ENCODE data around the gene SLN.

SLN gene

DNA sequence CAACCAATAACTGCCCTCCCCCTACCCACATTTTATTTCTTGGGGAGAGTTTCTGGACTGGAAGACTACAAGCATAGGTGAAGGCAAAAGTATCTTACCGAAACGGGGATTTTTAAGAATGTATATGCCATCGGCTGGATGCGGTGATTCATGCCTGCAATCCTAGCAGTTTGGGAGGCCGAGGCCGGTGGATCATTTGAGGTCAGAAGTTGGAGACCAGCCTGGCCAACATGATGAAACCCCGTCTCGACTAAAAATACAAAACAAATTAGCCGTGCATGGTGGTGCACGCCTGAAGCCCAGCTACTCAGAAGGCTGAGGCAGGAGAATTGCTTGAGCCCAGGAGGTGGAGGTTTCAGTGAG is 20.8 kb upstream of the SLN start:
- no peak overlapping the region for H3K27ac ChIP-seq

DNA sequence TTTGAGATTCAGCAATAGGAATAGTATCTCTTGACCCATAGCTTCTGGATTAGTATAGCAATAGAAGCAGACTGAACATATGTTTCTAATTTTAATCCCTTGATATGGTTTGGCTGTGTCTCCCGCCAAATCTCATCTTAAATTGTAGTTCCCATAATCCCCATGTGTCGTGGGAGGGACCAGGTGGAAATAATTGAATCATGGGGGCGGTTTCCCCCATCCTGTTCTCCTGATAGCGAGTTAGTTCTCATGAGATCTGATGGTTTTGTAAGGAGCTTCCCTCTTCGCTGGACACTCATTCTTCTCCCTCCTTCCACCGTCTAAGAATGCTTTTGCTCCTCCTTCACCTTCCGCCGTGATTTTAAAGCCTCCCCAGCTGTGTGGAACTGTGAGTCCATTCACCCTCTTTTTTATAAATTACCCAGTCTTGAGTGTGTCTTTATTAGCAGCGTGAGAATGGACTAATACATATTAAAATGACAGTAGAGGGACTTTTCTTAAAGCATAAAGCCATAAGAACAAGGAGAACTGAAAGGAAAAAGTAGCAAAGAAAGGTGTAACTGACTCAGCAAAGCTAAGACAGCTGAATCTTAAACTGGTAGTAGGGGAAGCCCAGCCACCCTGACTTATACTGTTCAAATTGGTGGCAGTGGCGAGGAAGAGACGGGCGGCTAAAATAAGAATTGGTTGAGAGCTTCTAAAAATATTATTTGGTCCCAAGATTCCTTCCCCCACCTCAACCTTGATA is 20.3 kb upstream of the SLN start:
- no peak overlapping the region for H3K27ac ChIP-seq
- no peak for TF ChIP-seq ZFX (IDR thresholded peaks at IDR 0.05; ENCODE audit: borderline replicate concordance)
- TF ChIP-seq, protein P1, sequence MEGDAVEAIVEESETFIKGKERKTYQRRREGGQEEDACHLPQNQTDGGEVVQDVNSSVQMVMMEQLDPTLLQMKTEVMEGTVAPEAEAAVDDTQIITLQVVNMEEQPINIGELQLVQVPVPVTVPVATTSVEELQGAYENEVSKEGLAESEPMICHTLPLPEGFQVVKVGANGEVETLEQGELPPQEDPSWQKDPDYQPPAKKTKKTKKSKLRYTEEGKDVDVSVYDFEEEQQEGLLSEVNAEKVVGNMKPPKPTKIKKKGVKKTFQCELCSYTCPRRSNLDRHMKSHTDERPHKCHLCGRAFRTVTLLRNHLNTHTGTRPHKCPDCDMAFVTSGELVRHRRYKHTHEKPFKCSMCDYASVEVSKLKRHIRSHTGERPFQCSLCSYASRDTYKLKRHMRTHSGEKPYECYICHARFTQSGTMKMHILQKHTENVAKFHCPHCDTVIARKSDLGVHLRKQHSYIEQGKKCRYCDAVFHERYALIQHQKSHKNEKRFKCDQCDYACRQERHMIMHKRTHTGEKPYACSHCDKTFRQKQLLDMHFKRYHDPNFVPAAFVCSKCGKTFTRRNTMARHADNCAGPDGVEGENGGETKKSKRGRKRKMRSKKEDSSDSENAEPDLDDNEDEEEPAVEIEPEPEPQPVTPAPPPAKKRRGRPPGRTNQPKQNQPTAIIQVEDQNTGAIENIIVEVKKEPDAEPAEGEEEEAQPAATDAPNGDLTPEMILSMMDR (IDR thresholded peaks at IDR 0.05): no peak

More for the DNA sequence above, 20.8 kb upstream of the SLN start:
- no peak for TF ChIP-seq ZFX (IDR thresholded peaks at IDR 0.05; ENCODE audit: borderline replicate concordance)
- TF ChIP-seq, protein P1 (IDR thresholded peaks at IDR 0.05): no peak

DNA sequence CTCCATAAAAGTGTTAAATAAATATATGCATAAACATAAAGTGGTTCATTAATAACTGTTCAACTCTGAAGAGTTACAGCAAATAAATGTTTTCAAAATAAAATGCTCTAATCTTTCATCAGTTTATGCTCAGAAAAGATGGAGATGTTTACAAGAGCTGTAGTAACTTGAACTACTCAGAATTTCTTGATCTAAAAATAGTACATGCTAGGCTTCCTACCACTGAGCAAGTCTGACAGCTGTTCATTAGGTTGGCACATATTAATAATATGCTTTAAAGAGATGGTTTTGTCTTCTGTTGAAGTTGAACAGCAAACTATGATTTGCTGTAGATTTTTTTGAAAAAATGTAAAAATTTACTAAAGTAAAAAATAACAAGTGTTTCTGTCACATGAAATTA is 10.8 kb upstream of the SLN start:
- TF ChIP-seq ZFX (IDR thresholded peaks at IDR 0.05; ENCODE audit: borderline replicate concordance): no peak
- H3K27ac ChIP-seq: no peak overlapping the region

DNA sequence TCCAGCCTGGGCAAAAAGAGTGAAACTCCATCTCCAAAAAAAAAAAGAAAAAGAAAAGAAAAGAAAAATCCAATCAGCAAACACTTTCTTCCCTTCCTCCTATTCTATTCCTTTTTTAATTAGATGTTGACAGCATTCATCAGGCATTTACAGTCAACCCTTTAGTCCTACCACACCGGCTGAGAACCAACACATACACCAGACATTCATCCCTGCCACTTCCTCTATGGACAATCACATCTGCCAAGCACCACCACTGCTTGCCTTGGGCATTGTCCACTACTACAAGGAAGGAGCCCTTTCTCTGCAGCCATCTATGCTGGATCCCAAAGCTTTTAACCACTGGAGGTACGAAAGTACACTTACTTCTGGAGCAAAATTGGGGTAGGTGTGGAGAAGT is 9.4 kb upstream of the SLN start:
- no peak overlapping the region for H3K27ac ChIP-seq
- TF ChIP-seq, protein P1 (IDR thresholded peaks at IDR 0.05): no peak
- no peak for TF ChIP-seq ZFX (IDR thresholded peaks at IDR 0.05; ENCODE audit: borderline replicate concordance)

DNA sequence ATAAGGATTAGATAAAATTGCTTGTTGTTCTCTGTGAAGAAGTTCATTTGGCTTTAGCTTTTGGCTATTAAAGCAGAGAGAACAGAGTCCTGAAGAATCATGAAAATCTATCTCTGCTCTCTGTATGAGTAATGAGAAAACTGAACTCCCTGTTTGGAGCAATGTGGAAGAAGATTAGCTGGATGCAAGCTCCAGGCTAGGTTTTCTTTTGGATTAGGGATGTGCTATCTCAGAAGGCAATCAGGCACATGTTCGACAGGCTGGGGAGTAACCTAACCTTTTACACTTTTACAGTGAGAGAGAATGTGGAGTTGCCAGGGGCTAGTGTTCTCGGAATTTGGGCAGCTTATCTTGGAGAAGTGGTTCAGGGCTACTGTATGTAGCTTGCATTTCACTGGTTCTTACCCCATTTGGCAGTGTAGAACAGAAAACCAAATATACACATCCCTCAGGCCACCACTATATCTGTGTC is 8.5 kb upstream of the SLN start:
- TF ChIP-seq, protein P1 (IDR thresholded peaks at IDR 0.05): no peak
- TF ChIP-seq ZFX (IDR thresholded peaks at IDR 0.05; ENCODE audit: borderline replicate concordance): no peak
- H3K27ac ChIP-seq: no peak overlapping the region

DNA sequence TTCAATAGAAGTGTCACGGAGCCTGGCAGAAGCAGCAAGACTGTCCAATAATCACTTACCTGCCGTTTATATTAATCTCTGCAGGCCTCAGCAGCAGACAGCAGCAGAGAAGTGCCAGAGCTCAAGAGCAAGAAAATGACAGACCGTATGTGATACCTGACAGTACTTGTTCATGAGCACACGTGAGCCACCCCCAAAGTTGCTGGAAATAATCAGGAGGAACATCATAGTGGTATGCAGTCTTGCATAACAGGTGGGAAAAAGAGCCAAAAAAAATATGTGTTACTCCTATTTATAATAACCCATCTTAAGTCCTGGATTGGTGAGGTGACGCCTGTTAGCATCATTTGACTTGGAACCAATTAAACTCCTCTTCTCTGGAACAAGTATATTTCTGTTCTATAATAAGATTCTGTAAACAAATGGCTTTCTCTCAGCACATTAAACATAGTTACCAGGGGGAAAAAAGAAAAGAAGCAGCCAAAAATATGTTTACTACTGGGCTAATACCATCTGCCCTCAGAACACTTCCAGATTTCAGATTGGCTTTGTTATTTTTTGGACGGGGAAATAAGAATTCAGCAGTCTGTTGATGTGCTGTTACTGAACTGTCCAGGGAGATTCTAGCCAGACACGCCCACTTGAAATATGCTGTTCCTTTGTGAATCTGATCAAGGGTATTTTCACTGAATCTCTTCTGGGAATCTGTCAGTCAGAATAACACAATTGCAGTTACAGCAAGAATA is 7.9 kb upstream of the SLN start:
- H3K27ac ChIP-seq: no peak overlapping the region
- no peak for TF ChIP-seq ZFX (IDR thresholded peaks at IDR 0.05; ENCODE audit: borderline replicate concordance)
- TF ChIP-seq, protein P1 (IDR thresholded peaks at IDR 0.05): no peak

DNA sequence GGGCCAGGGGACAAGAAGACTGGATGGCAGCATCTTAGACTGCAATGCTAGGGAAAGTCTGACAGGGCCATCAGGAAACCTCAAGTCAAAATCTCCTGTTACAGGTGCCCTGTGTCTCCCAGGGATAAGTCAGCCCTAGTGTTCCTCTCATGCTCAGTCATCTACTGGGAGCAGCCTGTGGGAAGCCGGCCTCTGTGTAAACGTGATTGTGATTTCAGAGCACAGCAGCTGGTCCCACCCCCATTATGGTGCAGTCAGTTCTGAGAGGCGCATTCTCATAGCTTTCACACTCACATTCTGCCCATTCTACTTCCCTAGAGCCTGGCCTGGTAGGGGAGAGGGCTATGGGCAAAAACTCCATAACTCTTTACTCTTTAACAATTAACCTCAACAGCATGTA is 7.2 kb upstream of the SLN start:
- TF ChIP-seq, protein P1 (IDR thresholded peaks at IDR 0.05): no peak
- TF ChIP-seq ZFX (IDR thresholded peaks at IDR 0.05; ENCODE audit: borderline replicate concordance): no peak
- no peak overlapping the region for H3K27ac ChIP-seq
